Loucy (cell line): ENCODE data around the gene CLCN5.

Source experiments
- CTCF ChIP-seq: fragments of 200-600 bp; sonication (generic); conservative IDR thresholded peaks from 2 replicates; pipeline ENCODE4 v1.5.1; 2014; ENCODE audit warnings: mild to moderate bottlenecking, antibody characterized with exemption, low read length
- EZH2phosphoT487 ChIP-seq: fragments of 200-600 bp; IDR thresholded peaks from 2 replicates; pipeline ENCODE4 v1.6.1; 2018; ENCODE audit warnings: antibody characterized with exemption, mild to moderate bottlenecking, moderate library complexity, borderline replicate concordance

- TF ChIP-seq CTCF (no peak), EZH2phosphoT487 (no peak)
Observed at GRCh38 chrX:50035126-50035525, 112.7 kb downstream of the CLCN5 start.
